KMS-11 (cell line): ENCODE data around the gene TRIOBP.

Experiments
- H2AFZ ChIP-seq: fragments of 200-600 bp; sonication (generic); 2 replicates; pipeline ENCODE4 v1.6.1; 2016; ENCODE audit warnings: antibody characterized with exemption, mixed run types, low read depth
- H3K27ac ChIP-seq: fragments of 200-600 bp; sonication (generic); 2 replicates; pipeline ENCODE4 v1.6.1; 2016; ENCODE audit warnings: mild to moderate bottlenecking, mixed run types
- H3K27me3 ChIP-seq: fragments of 200-600 bp; sonication (generic); 2 replicates; pipeline ENCODE4 v1.6.1; 2017; ENCODE audit warnings: mild to moderate bottlenecking, low read depth, mixed run types, moderate library complexity; ENCODE audit not compliant: insufficient read depth
- H3K36me3 ChIP-seq: fragments of 200-600 bp; sonication (generic); 2 replicates; pipeline ENCODE4 v1.6.1; 2017; ENCODE audit warnings: mild to moderate bottlenecking, mixed run types; ENCODE audit not compliant: insufficient read depth
- H3K4me1 ChIP-seq: fragments of 200-600 bp; sonication (generic); 2 replicates; pipeline ENCODE4 v1.6.1; 2016; ENCODE audit warnings: mild to moderate bottlenecking, low read depth, mixed run types; ENCODE audit not compliant: poor library complexity, severe bottlenecking
- H3K4me2 ChIP-seq: fragments of 200-600 bp; sonication (generic); 2 replicates; pipeline ENCODE4 v1.7.0; 2016; ENCODE audit warnings: mild to moderate bottlenecking, mixed run types
- H3K4me3 ChIP-seq: fragments of 200-600 bp; sonication (generic); IDR thresholded peaks from 2 replicates; pipeline ENCODE4 v1.6.1; 2017; ENCODE audit warnings: low read depth, low read length, mixed read lengths; ENCODE audit not compliant: insufficient read depth
- H3K79me2 ChIP-seq: fragments of 200-600 bp; sonication (generic); 2 replicates; pipeline ENCODE4 v1.6.1; 2016; ENCODE audit warnings: low read depth, mixed run types; ENCODE audit not compliant: insufficient read depth
- H3K9ac ChIP-seq: fragments of 200-600 bp; sonication (generic); 2 replicates; pipeline ENCODE4 v1.6.1; 2016; ENCODE audit warnings: mild to moderate bottlenecking, mixed run types
- H4K20me1 ChIP-seq: fragments of 200-600 bp; sonication (generic); 2 replicates; pipeline ENCODE4 v1.6.1; 2016; ENCODE audit warnings: mild to moderate bottlenecking, mixed run types; ENCODE audit not compliant: insufficient read depth
- TF ChIP-seq, protein P1 (sequence below): fragments of 200-600 bp; sonication (generic); conservative IDR thresholded peaks from 2 replicates; pipeline ENCODE4 v1.6.1; 2017; ENCODE audit warnings: low read depth, mild to moderate bottlenecking, antibody characterized with exemption, low read length, moderate library complexity, mixed read lengths

TRIOBP gene

DNA sequence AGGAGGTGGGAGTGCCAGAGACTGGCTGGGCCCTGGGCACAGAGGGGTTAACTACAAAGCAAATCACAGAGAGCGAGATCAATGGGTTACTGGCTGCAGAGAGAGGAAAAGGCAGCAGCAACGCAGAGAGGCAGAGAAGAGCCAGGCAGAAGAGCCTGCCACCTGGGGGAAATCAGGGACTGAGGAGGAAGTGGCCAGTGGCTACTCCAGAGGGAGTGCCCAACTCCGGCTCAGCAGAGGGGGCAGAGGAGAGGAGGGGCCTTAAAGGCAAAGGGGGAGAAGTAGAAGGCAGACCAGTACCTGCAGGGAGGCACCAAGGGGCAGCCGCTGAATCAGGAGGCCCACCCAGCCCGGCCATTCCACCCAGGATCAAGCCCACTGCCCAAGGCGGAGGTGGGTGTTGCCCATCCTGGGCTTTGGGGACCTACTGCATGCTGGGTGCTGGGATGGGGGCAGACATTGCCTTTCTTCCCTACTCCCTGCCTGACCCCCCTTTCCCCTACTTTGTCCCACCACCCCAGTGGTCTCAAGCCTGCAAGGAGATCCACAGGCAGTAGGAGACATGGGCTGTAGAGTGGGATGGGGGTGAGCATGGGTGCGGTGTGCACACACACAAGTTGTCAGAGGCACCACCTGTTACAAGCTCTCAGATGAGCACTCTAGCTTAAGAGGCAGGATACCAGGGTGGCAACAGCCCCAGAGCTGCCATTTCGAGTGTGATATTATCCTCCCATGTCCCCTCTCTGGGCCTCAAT, 125.4 kb downstream of the TRIOBP start:
- H3K4me1 ChIP-seq, result peaks cover 7% of the 10 kb centered on the region
- no peak overlapping the region for H3K4me2 ChIP-seq

DNA sequence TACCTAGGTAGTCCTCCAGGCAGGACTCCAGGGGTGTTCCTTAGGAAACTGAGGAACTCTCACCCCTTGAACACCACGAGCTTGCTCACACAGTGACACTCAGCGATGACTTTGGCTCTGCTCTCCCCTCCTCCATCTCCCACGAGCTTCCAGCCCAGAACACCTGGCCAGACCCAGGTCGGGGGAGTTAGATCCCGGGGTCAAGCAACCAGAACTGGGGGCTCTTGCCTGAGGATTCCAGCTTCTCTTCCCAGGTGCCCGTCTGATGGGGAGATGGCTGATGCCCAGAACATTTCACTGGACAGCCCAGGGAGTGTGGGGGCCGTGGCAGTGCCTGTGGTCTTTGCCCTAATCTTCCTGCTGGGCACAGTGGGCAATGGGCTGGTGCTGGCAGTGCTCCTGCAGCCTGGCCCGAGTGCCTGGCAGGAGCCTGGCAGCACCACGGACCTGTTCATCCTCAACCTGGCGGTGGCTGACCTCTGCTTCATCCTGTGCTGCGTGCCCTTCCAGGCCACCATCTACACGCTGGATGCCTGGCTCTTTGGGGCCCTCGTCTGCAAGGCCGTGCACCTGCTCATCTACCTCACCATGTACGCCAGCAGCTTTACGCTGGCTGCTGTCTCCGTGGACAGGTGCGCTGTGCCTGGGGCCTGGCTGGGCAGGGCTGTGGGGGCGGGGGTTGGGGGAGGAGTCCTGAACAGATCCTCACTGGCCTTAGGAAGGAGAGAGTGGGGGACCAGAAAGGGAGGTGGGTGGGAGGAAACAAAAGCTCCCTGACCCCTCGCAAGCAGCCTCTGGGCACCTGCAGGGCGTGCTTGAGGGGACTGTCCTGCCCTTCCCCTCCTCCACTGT, 126.5 kb downstream of the TRIOBP start, which contains the start of gene GALR3:
Gene GALR3, plus strand, starts transcription at position 249 of the 852 bp plus-strand sequence. Its CDS starts 25 bp downstream, at position 274.
- Histone ChIP-seq H3K79me2 (no peaks in the 10 kb centered on the region), H3K27me3 (no peaks in the 10 kb centered on the region), H3K4me1 (no peaks in the 10 kb centered on the region), H3K4me2 (no peak within 1 kb of the TSS), H3K4me3 (no peak within 1 kb of the TSS), H3K9ac (no peak within 1 kb of the TSS), H3K27ac (no peak within 1 kb of the TSS), H4K20me1 (no peaks in the 10 kb centered on the region), H3K36me3 (no peaks in the 10 kb centered on the region), H2AFZ (no peak within 1 kb of the TSS)
- TF ChIP-seq, protein P1, sequence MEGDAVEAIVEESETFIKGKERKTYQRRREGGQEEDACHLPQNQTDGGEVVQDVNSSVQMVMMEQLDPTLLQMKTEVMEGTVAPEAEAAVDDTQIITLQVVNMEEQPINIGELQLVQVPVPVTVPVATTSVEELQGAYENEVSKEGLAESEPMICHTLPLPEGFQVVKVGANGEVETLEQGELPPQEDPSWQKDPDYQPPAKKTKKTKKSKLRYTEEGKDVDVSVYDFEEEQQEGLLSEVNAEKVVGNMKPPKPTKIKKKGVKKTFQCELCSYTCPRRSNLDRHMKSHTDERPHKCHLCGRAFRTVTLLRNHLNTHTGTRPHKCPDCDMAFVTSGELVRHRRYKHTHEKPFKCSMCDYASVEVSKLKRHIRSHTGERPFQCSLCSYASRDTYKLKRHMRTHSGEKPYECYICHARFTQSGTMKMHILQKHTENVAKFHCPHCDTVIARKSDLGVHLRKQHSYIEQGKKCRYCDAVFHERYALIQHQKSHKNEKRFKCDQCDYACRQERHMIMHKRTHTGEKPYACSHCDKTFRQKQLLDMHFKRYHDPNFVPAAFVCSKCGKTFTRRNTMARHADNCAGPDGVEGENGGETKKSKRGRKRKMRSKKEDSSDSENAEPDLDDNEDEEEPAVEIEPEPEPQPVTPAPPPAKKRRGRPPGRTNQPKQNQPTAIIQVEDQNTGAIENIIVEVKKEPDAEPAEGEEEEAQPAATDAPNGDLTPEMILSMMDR, result no peak

More for the DNA sequence above, 125.4 kb downstream of the TRIOBP start:
- Histone ChIP-seq H3K4me3 (no peak overlapping the region), H4K20me1 (no peaks in the 10 kb centered on the region), H3K36me3 (no peaks in the 10 kb centered on the region), H2AFZ (no peak overlapping the region), H3K9ac (no peak overlapping the region), H3K79me2 (no peaks in the 10 kb centered on the region), H3K27ac (no peak overlapping the region), H3K27me3 (no peaks in the 10 kb centered on the region)
- TF ChIP-seq, protein P1, result no peak

DNA sequence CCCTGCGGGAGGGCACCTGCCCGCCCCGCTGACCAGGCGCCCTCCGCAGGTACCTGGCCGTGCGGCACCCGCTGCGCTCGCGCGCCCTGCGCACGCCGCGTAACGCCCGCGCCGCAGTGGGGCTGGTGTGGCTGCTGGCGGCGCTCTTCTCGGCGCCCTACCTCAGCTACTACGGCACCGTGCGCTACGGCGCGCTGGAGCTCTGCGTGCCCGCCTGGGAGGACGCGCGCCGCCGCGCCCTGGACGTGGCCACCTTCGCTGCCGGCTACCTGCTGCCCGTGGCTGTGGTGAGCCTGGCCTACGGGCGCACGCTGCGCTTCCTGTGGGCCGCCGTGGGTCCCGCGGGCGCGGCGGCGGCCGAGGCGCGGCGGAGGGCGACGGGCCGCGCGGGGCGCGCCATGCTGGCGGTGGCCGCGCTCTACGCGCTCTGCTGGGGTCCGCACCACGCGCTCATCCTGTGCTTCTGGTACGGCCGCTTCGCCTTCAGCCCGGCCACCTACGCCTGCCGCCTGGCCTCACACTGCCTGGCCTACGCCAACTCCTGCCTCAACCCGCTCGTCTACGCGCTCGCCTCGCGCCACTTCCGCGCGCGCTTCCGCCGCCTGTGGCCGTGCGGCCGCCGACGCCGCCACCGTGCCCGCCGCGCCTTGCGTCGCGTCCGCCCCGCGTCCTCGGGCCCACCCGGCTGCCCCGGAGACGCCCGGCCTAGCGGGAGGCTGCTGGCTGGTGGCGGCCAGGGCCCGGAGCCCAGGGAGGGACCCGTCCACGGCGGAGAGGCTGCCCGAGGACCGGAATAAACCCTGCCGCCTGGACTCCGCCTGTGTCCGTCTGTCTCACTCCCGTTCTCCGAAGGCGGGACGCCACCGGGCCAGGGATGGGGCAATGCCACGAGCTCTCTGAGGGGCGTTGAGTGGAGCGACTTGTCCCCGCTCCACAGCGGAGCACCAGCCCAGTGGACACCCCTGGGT, 128.1 kb downstream of the TRIOBP start:
- no peak overlapping the region for H2AFZ ChIP-seq
- no peaks in the 10 kb centered on the region for H4K20me1 ChIP-seq
- H3K4me1 ChIP-seq, result no peaks in the 10 kb centered on the region
- TF ChIP-seq, protein P1, result no peak
- no peak overlapping the region for H3K4me2 ChIP-seq
- no peak overlapping the region for H3K27ac ChIP-seq
- H3K4me3 ChIP-seq, result no peak overlapping the region
- H3K79me2 ChIP-seq, result no peaks in the 10 kb centered on the region
- H3K9ac ChIP-seq, result no peak overlapping the region
- no peaks in the 10 kb centered on the region for H3K36me3 ChIP-seq
- H3K27me3 ChIP-seq, result no peaks in the 10 kb centered on the region
